Spleen (tissue), 11 donors: Measurements from ENCODE around the gene KAT8. TPM values are rescaled to one million over a fixed set of nuclear protein-coding genes. Genes with fewer than 3 reads are reported as not detected.

Experiments
- DNase-seq: peaks from one replicate; pipeline ENCODE4 v3.0.0-alpha.2; 2020
- H3K27ac ChIP-seq, 8 donors: fragments of 200-600 bp; sonication (generic) in 7 of 8; 1 replicate in 4 of 8; 2 replicates in 4 of 8; pipeline versions ENCODE4 v1.5.0 to v1.8.0; 2016 to 2021; ENCODE audit warnings: inconsistent platforms in 4 of 8, mild to moderate bottlenecking in 4 of 8, moderate library complexity in 1 of 8
- H3K27me3 ChIP-seq, 7 donors: fragments of 200-600 bp; sonication (generic) in 6 of 7; replicated peaks in 1 of 7; 1 replicate in 4 of 7; 2 replicates in 3 of 7; pipeline versions ENCODE4 v1.5.0 to v1.8.0; 2016 to 2021; ENCODE audit warnings: inconsistent platforms in 3 of 7, mild to moderate bottlenecking in 1 of 7
- H3K36me3 ChIP-seq, 6 donors: fragments of 200-600 bp; sonication (generic) in 5 of 6; 1 replicate in 4 of 6; 2 replicates in 2 of 6; pipeline versions ENCODE4 v1.5.0 to v1.8.0; 2016 to 2021; ENCODE audit warnings: inconsistent platforms in 2 of 6
- H3K4me1 ChIP-seq, 6 donors: fragments of 200-600 bp; sonication (generic) in 5 of 6; 1 replicate in 3 of 6; 2 replicates in 3 of 6; pipeline versions ENCODE4 v1.5.0 to v1.8.0; 2016 to 2021; ENCODE audit warnings: inconsistent platforms in 3 of 6
- H3K4me3 ChIP-seq, 8 donors: fragments of 200-600 bp; sonication (generic) in 7 of 8; 1 replicate in 4 of 8; 2 replicates in 4 of 8; pipeline versions ENCODE4 v1.5.0 to v1.8.0; 2016 to 2021; ENCODE audit warnings: inconsistent platforms in 4 of 8, mild to moderate bottlenecking in 4 of 8, moderate library complexity in 2 of 8
- H3K9me3 ChIP-seq, 8 donors: fragments of 200-600 bp; sonication (generic) in 7 of 8; 1 replicate in 4 of 8; 2 replicates in 4 of 8; pipeline versions ENCODE4 v1.5.0 to v1.8.0; 2016 to 2021; ENCODE audit warnings: inconsistent platforms in 4 of 8
- CTCF ChIP-seq, 11 experiments: fragments of 200-600 bp in 7 of 11; fragments of 450-650 bp in 4 of 11; sonication (generic) in 4 of 11; IDR thresholded peaks in 8 of 11; conservative IDR thresholded peaks in 3 of 11; 1 replicate in 7 of 11; 2 replicates in 4 of 11; pipeline versions ENCODE4 v1.4.0 to v1.8.0; 2016 to 2021; ENCODE audit warnings: antibody characterized with exemption in 11 of 11, inconsistent platforms in 4 of 11, mild to moderate bottlenecking in 1 of 11
- POLR2A ChIP-seq, 3 donors: fragments of 450-650 bp; IDR thresholded peaks; one replicate each; pipeline ENCODE4 v1.5.1; 2017; ENCODE audit warnings: antibody characterized with exemption in 3 of 3, mild to moderate bottlenecking in 1 of 3
- POLR2AphosphoS5 ChIP-seq, 3 donors: sonication (generic); formaldehyde crosslinking; IDR thresholded peaks; one replicate each; pipeline ENCODE4 v1.5.1; 2017; ENCODE audit warnings: antibody characterized with exemption in 3 of 3
- WGBS, 5 donors: extraction: QIAGEN DNeasy Blood & Tissue Kit in 3 of 5; methylation state at CpG; one replicate each; pipeline versions ENCODE4 v1.1.5 to v1.1.7; 2013 to 2018; 5-methylcytosine and 5-hydroxymethylcytosine counted together
- intact Hi-C: fragments of 100-400 bp; cut with DNase I; formaldehyde crosslinking; loops from one replicate; pipeline ENCODE4 v1.15.0; 2023; ENCODE audit warnings: low total_unique reads
- polyA plus RNA-seq, 3 donors: library from polyadenylated mRNA; stranded (reverse); fragments of 200-250 nt; gene quantifications; one replicate each; pipeline ENCODE4 v1.2.1, GENCODE V29; 2013
- total RNA-seq, 7 donors: library from RNA; depleted of rRNA in 3 of 7; stranded (reverse); fragments of >200 nt in 3 of 7; fragmentation: NEBNext Ultra II Directional in 4 of 7; extraction: Animal tissue kit (Norgen Biotek cat#: 25700) in 4 of 7; gene quantifications; one replicate each; pipeline versions ENCODE4 v1.1.0 to v1.2.1, GENCODE V29; 2016 to 2021
- donor health status: healthy with polysubstance abuse.
- donor health status: DM: no; HTN: no; CAD: no; lungs with moderate emphysema.
- donor health status: DM: no; HTN: no; CAD: no.
- donor health status: Bipolar disorder and iron deficiency.
- donor health status: healthy.
- donor health status: DM: no; HTN: no; CAD: no.
- donor health status: DM: yes; HTN: yes; CAD: no.

KAT8 gene
- total and polyA plus RNA-seq, 10 donors: 48.7 to 94.8 (median 80.4) TPM

- no peaks in the 10 kb centered on the region for H3K9me3 ChIP-seq
- intact Hi-C loops: no loop called here
- DNase-seq: peak; percentile 74
- peak overlapping the region in 2 of 8 donors; percentile 10 to 11 for H3K27ac ChIP-seq
- 60 to 79% (median 69%) methylated on average over 12 to 13 of the region's 13 CpGs for WGBS, 5 donors
- H3K4me3 ChIP-seq: no peak overlapping the region
- TF ChIP-seq POLR2A (IDR thresholded peaks at IDR 0.05) (no peak), CTCF (IDR thresholded peaks at IDR 0.05 in 8 of 11, conservative IDR thresholded peaks at IDR 0.05 in 3 of 11) (no peak), POLR2AphosphoS5 (IDR thresholded peaks at IDR 0.05) (no peak)
- H3K36me3 ChIP-seq: peaks cover 0 to 89% (median 78%) of the 10 kb centered on the region in 6 donors
- peaks cover 8 to 88% (median 44%) of the 10 kb centered on the region in 6 donors for H3K4me1 ChIP-seq
- H3K27me3 ChIP-seq: no peaks in the 10 kb centered on the region
Observed at GRCh38 chr16:31079342-31079944, 38.0 kb upstream of the KAT8 start.

- H3K4me3 ChIP-seq: no peak overlapping the region
- H3K27me3 ChIP-seq: no peaks in the 10 kb centered on the region
- peaks cover 4 to 84% (median 37%) of the 10 kb centered on the region in 6 donors for H3K4me1 ChIP-seq
- no peak overlapping the region for H3K27ac ChIP-seq
- intact Hi-C loops: no loop called here
- 92 to 97% (median 95%) methylated on average over 11 to 40 of the region's 40 CpGs for WGBS, 5 donors
- H3K36me3 ChIP-seq: peaks cover 0 to 96% (median 83%) of the 10 kb centered on the region in 6 donors
- TF ChIP-seq POLR2AphosphoS5 (IDR thresholded peaks at IDR 0.05): peak in 1 of 3 donors; percentile 61
- no peak for TF ChIP-seq POLR2A (IDR thresholded peaks at IDR 0.05)
- TF ChIP-seq CTCF (IDR thresholded peaks at IDR 0.05 in 8 of 11, conservative IDR thresholded peaks at IDR 0.05 in 3 of 11): no peak
- no peaks in the 10 kb centered on the region for H3K9me3 ChIP-seq
- DNase-seq: peak; percentile 76
Observed at GRCh38 chr16:31080035-31080629, 37.3 kb upstream of the KAT8 start.

- peaks cover 0 to 100% (median 84%) of the 10 kb centered on the region in 6 donors for H3K36me3 ChIP-seq
Observed at GRCh38 chr16:31080756-31081419, 36.6 kb upstream of the KAT8 start.

More at GRCh38 chr16:31080756-31081419, 36.6 kb upstream of the KAT8 start:
- Histone ChIP-seq H3K27me3 (no peaks in the 10 kb centered on the region), H3K9me3 (no peaks in the 10 kb centered on the region), H3K4me1 (peaks cover 0 to 77% (median 30%) of the 10 kb centered on the region in 6 donors), H3K27ac (no peak overlapping the region), H3K4me3 (no peak overlapping the region)
- intact Hi-C loops: no loop called here
- TF ChIP-seq POLR2AphosphoS5 (IDR thresholded peaks at IDR 0.05) (peak in 1 of 3 donors; percentile 3), CTCF (IDR thresholded peaks at IDR 0.05 in 8 of 11, conservative IDR thresholded peaks at IDR 0.05 in 3 of 11) (no peak)
- 89 to 95% (median 95%) methylated on average over 11 to 13 of the region's 13 CpGs for WGBS, 5 donors
- DNase-seq: peak; percentile 59
